Measurements from ENCODE around the gene TMEM158. TPM values are rescaled to one million over a fixed set of nuclear protein-coding genes. Genes with fewer than 3 reads are reported as not detected.

TMEM158 gene
- polyA plus RNA-seq, 1 of the 3 experiments (the other 2 are of a cell fraction) = 76.4 TPM

- CTCF ChIA-PET = interaction anchor here (1.9 kb wide), 1 partner anchor 21 kb away, joined by 5 read pairs; no protein-coding TSS in a partner anchor
- POLR2A ChIA-PET = no interaction called here
- no peaks in the 10 kb centered on the region for H4K20me1 ChIP-seq (ENCODE audit: insufficient read depth)
- 98% methylated on average over 3 of the region's 3 CpGs for WGBS (ENCODE audit: low lambda C conversion rate)
- no peaks in the 10 kb centered on the region for H3K79me2 ChIP-seq (ENCODE audit: insufficient read depth)
- no peak for TF ChIP-seq TAF1 (IDR thresholded peaks at IDR 0.05; ENCODE audit: borderline replicate concordance, low read depth, low read length)
- TF ChIP-seq NRF1 (IDR thresholded peaks at IDR 0.05; ENCODE audit: low read depth, low read length) = no peak
- TF ChIP-seq USF2 (IDR thresholded peaks at IDR 0.05; ENCODE audit: borderline replicate concordance, low read depth, low read length) = no peak
- no peak for TF ChIP-seq SMC3 (IDR thresholded peaks at IDR 0.05; ENCODE audit: low read depth, low read length)
- TF ChIP-seq TEAD4 (IDR thresholded peaks at IDR 0.05; ENCODE audit: borderline replicate concordance, insufficient read depth) = no peak
- no peak for TF ChIP-seq RAD21 (IDR thresholded peaks at IDR 0.05; ENCODE audit: low read length)
- no peak for TF ChIP-seq MEF2A (IDR thresholded peaks at IDR 0.05; ENCODE audit: borderline replicate concordance, low read depth)
- TF ChIP-seq, protein P1, sequence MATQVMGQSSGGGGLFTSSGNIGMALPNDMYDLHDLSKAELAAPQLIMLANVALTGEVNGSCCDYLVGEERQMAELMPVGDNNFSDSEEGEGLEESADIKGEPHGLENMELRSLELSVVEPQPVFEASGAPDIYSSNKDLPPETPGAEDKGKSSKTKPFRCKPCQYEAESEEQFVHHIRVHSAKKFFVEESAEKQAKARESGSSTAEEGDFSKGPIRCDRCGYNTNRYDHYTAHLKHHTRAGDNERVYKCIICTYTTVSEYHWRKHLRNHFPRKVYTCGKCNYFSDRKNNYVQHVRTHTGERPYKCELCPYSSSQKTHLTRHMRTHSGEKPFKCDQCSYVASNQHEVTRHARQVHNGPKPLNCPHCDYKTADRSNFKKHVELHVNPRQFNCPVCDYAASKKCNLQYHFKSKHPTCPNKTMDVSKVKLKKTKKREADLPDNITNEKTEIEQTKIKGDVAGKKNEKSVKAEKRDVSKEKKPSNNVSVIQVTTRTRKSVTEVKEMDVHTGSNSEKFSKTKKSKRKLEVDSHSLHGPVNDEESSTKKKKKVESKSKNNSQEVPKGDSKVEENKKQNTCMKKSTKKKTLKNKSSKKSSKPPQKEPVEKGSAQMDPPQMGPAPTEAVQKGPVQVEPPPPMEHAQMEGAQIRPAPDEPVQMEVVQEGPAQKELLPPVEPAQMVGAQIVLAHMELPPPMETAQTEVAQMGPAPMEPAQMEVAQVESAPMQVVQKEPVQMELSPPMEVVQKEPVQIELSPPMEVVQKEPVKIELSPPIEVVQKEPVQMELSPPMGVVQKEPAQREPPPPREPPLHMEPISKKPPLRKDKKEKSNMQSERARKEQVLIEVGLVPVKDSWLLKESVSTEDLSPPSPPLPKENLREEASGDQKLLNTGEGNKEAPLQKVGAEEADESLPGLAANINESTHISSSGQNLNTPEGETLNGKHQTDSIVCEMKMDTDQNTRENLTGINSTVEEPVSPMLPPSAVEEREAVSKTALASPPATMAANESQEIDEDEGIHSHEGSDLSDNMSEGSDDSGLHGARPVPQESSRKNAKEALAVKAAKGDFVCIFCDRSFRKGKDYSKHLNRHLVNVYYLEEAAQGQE (IDR thresholded peaks at IDR 0.05; ENCODE audit: low read depth, low read length) = no peak
- no peak for TF ChIP-seq TCF12 (IDR thresholded peaks at IDR 0.05)
- no peaks in the 10 kb centered on the region for H3K27me3 ChIP-seq (ENCODE audit: insufficient read depth)
- no peak overlapping the region for H3K4me2 ChIP-seq
- H3K4me3 ChIP-seq (ENCODE audit: low read depth in 2 of 2, low read length in 1 of 2) = no peak overlapping the region
- no peak for DNase-seq
- no peaks in the 10 kb centered on the region for H3K9me2 ChIP-seq
- H3K9ac ChIP-seq = no peak overlapping the region
- H3K9me3 ChIP-seq = no peaks in the 10 kb centered on the region
- H3K27ac ChIP-seq (ENCODE audit: low read depth in 2 of 2, low read length in 1 of 2) = no peak overlapping the region
- H3F3A ChIP-seq (replicated peaks; ENCODE audit: insufficient read depth) = no peaks in the 10 kb centered on the region
- H3K36me3 ChIP-seq (replicated peaks in 1 of 2; ENCODE audit: control insufficient read depth in 1 of 2, insufficient read depth in 2 of 2, low read length in 1 of 2) = no peaks in the 10 kb centered on the region
- no peaks in the 10 kb centered on the region; a peak in 1 of 4 replicates for H3K4me1 ChIP-seq (ENCODE audit: control insufficient read depth in 1 of 2, insufficient read depth in 2 of 2, low read depth in 1 of 2, low read length in 1 of 2)
- no peak overlapping the region for H2AFZ ChIP-seq (ENCODE audit: low read depth)
Observed at GRCh38 chr3:45246241-45246640, 20.2 kb upstream of the TMEM158 start.

GRCh38 chr3:45244356-45244755 lies 18.3 kb upstream of the TMEM158 start:
- no peaks in the 10 kb centered on the region for H3F3A ChIP-seq (replicated peaks; ENCODE audit: insufficient read depth)
- POLR2A ChIA-PET = no interaction called here
- H3K9me2 ChIP-seq = no peaks in the 10 kb centered on the region
- no peaks in the 10 kb centered on the region for H3K27me3 ChIP-seq (ENCODE audit: insufficient read depth)
- TF ChIP-seq MEF2A (IDR thresholded peaks at IDR 0.05; ENCODE audit: borderline replicate concordance, low read depth) = no peak
- TF ChIP-seq CHD2 (IDR thresholded peaks at IDR 0.05; ENCODE audit: low read length, partially characterized antibody) = no peak
- no peak for TF ChIP-seq GATA2 (CRISPR knock-in tag; IDR thresholded peaks at IDR 0.05)
- TF ChIP-seq FOXM1 (IDR thresholded peaks at IDR 0.05; ENCODE audit: low read depth) = no peak
- no peak for TF ChIP-seq CTCF (IDR thresholded peaks at IDR 0.05)
- TF ChIP-seq TAF1 (IDR thresholded peaks at IDR 0.05; ENCODE audit: borderline replicate concordance, low read depth, low read length) = no peak
- TF ChIP-seq RXRA (IDR thresholded peaks at IDR 0.05; ENCODE audit: borderline replicate concordance, low read depth) = no peak
- TF ChIP-seq SMC3 (IDR thresholded peaks at IDR 0.05; ENCODE audit: low read depth, low read length) = no peak
- TF ChIP-seq ELF1 (IDR thresholded peaks at IDR 0.05) = no peak
- TF ChIP-seq SIN3A (IDR thresholded peaks at IDR 0.05; ENCODE audit: borderline replicate concordance, low read depth, low read length) = no peak
- TF ChIP-seq RFX5 (IDR thresholded peaks at IDR 0.05; ENCODE audit: low read length) = no peak
- no peak for TF ChIP-seq TEAD4 (IDR thresholded peaks at IDR 0.05; ENCODE audit: borderline replicate concordance, insufficient read depth)
- no peak for TF ChIP-seq FOSL2 (IDR thresholded peaks at IDR 0.05; ENCODE audit: borderline replicate concordance, low read depth)
- no peak for TF ChIP-seq YY1 (IDR thresholded peaks at IDR 0.05; ENCODE audit: low read depth)
- no peak for TF ChIP-seq EZH2phosphoT487 (IDR thresholded peaks at IDR 0.05; ENCODE audit: borderline replicate concordance, low read depth)
- no peaks in the 10 kb centered on the region; a peak in 1 of 4 replicates for H3K4me1 ChIP-seq (ENCODE audit: control insufficient read depth in 1 of 2, insufficient read depth in 2 of 2, low read depth in 1 of 2, low read length in 1 of 2)
- no peak overlapping the region for H2AFZ ChIP-seq (ENCODE audit: low read depth)
- no peak for DNase-seq
- no peak overlapping the region for H3K4me3 ChIP-seq (ENCODE audit: low read depth in 2 of 2, low read length in 1 of 2)
- H3K9me3 ChIP-seq = no peaks in the 10 kb centered on the region
- no peaks in the 10 kb centered on the region for H3K79me2 ChIP-seq (ENCODE audit: insufficient read depth)
- no peak overlapping the region for H3K27ac ChIP-seq (ENCODE audit: low read depth in 2 of 2, low read length in 1 of 2)
- no peak overlapping the region for H3K9ac ChIP-seq
- CTCF ChIA-PET = no interaction called here
- H3K4me2 ChIP-seq = no peak overlapping the region
- no peaks in the 10 kb centered on the region for H3K36me3 ChIP-seq (replicated peaks in 1 of 2; ENCODE audit: control insufficient read depth in 1 of 2, insufficient read depth in 2 of 2, low read length in 1 of 2)
- no peaks in the 10 kb centered on the region for H4K20me1 ChIP-seq (ENCODE audit: insufficient read depth)
- 42% methylated on average over 6 of the region's 6 CpGs for WGBS (ENCODE audit: low lambda C conversion rate)

Data from SK-N-SH (cell line).